Measurements from ENCODE around the gene HSFX3. TPM values are rescaled to one million over a fixed set of nuclear protein-coding genes. Genes with fewer than 3 reads are reported as not detected.

Gene HSFX3
- total RNA-seq, 1 experiment from 2014 or later = not detected

DNA sequence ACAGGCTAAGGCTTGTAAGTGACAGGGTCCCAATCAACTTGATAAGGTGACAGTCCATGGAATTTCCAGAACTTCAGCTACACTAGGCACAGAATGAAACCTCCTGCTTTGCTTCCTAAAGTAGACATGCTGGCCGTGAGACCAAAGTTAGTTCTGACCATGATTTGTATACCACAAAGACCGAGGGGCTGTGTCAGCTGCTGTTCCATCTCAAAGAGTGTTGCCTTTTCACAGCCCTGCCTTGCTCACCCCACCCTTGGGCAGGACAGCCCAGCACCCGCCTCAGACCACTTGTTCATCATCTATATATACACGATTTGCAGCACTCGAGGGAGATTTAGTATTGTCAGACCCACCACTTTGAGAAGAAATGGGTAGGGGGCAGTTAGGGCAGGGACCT is 50.0 kb downstream of the HSFX3 start:
- H3K4me3 Mint-ChIP-seq (ENCODE audit: low read depth, unreplicated experiment) = no peak overlapping the region
- intact Hi-C loops (cut with micrococcal nuclease; ENCODE audit: unreplicated experiment) = no loop called here
- no peak for DNase-seq
- no TSS peak for BruUV-seq (replicated peaks)
- peaks cover 66% of the 10 kb centered on the region for H3K36me3 Mint-ChIP-seq (ENCODE audit: insufficient read depth, unreplicated experiment)
- TF ChIP-seq, protein P1, sequence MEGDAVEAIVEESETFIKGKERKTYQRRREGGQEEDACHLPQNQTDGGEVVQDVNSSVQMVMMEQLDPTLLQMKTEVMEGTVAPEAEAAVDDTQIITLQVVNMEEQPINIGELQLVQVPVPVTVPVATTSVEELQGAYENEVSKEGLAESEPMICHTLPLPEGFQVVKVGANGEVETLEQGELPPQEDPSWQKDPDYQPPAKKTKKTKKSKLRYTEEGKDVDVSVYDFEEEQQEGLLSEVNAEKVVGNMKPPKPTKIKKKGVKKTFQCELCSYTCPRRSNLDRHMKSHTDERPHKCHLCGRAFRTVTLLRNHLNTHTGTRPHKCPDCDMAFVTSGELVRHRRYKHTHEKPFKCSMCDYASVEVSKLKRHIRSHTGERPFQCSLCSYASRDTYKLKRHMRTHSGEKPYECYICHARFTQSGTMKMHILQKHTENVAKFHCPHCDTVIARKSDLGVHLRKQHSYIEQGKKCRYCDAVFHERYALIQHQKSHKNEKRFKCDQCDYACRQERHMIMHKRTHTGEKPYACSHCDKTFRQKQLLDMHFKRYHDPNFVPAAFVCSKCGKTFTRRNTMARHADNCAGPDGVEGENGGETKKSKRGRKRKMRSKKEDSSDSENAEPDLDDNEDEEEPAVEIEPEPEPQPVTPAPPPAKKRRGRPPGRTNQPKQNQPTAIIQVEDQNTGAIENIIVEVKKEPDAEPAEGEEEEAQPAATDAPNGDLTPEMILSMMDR (IDR thresholded peaks at IDR 0.05; ENCODE audit: unreplicated experiment) = no peak
- CTCF ChIA-PET = no interaction called here
- no peak overlapping the region for H3K27ac Mint-ChIP-seq (ENCODE audit: unreplicated experiment)
- H3K27me3 Mint-ChIP-seq (ENCODE audit: unreplicated experiment) = no peaks in the 10 kb centered on the region
- H3K9me3 Mint-ChIP-seq (ENCODE audit: low read depth, unreplicated experiment) = no peaks in the 10 kb centered on the region
- peaks cover 9% of the 10 kb centered on the region for H3K4me1 Mint-ChIP-seq (ENCODE audit: low read depth, unreplicated experiment)

DNA sequence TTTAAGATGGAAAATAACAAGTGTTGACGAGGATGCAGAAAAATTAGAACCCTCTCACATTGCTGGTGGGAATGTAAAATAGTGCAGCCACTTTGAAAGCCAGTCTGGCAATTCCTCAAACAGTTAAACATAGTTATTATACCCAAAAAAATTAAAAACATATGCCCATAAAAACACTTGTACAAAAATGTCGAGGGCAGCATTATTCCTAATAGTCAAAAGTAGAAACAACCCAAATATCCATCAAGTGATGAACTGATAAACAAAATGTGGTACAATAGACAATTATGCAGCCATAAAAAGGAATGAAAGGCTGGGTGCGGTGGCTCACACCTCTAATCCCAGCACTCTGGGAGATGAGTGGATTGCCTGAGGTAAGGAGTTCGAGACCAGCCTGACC is 51.0 kb downstream of the HSFX3 start:
- Mint-ChIP-seq H3K27ac (ENCODE audit: unreplicated experiment) (no peak overlapping the region), H3K36me3 (ENCODE audit: insufficient read depth, unreplicated experiment) (peaks cover 56% of the 10 kb centered on the region), H3K4me3 (ENCODE audit: low read depth, unreplicated experiment) (no peak overlapping the region), H3K27me3 (ENCODE audit: unreplicated experiment) (no peaks in the 10 kb centered on the region), H3K4me1 (ENCODE audit: low read depth, unreplicated experiment) (no peaks in the 10 kb centered on the region), H3K9me3 (ENCODE audit: low read depth, unreplicated experiment) (no peaks in the 10 kb centered on the region)
- DNase-seq = no peak
- TF ChIP-seq, protein P1 (IDR thresholded peaks at IDR 0.05; ENCODE audit: unreplicated experiment) = no peak
- intact Hi-C loops (cut with micrococcal nuclease; ENCODE audit: unreplicated experiment) = no loop called here
- CTCF ChIA-PET = no interaction called here
- BruUV-seq (replicated peaks) = no TSS peak

Other genes starting within 250 kb of the HSFX3 start
- 84.4 and 85.7 TPM in 2 replicates for gene IDS, start 44.6 kb downstream of the HSFX3 start, total RNA-seq (2022)
- 17.8 and 24.9 TPM in 2 replicates for gene EOLA1, start 8.9 kb downstream of the HSFX3 start, total RNA-seq (2022)
- not detected in 2 replicates for gene MAGEA9B, start 37.5 kb upstream of the HSFX3 start, total RNA-seq (2022)
- gene HSFX2, start 45.4 kb upstream of the HSFX3 start, total RNA-seq (2022) = 0.76 and 2.1 TPM in 2 replicates
- gene TMEM185A, start 81.9 kb upstream of the HSFX3 start, total RNA-seq (2022) = 30.2 and 33.9 TPM in 2 replicates
- not detected in 2 replicates for gene MAGEA11, start 162.1 kb upstream of the HSFX3 start, total RNA-seq (2022)
- 1.3 and 3.4 TPM in 2 replicates for gene HSFX1, start 224.1 kb upstream of the HSFX3 start, total RNA-seq (2022)
- gene MAGEA9, start 232.0 kb upstream of the HSFX3 start, total RNA-seq (2022) = not detected in 2 replicates

Data from Calu3 (cell line).